ENCODE measurements around the gene HMGCR. TPM values are rescaled to one million over a fixed set of nuclear protein-coding genes. Genes with fewer than 3 reads are reported as not detected.

HMGCR gene
- total and polyA plus RNA-seq, 9 of the 15 experiments (the other 6 are each of a cell fraction or from before 2014, with no cell fraction given) = 29.5 to 155 (median 61.5) TPM

- FAIRE-seq = no peak
- peaks cover 37% of the 10 kb centered on the region; the same call in 2 of the 3 replicates for H3K36me3 ChIP-seq (ENCODE audit: control insufficient read depth, insufficient read depth, low read length)
Observed at GRCh38 chr5:75375414-75375813, 38.4 kb downstream of the HMGCR start.

More at GRCh38 chr5:75375414-75375813, 38.4 kb downstream of the HMGCR start:
- WGBS (ENCODE audit: insufficient coverage, low coverage, missing lambda C conversion rate) = 86% methylated on average over 4 of the region's 4 CpGs
- no peaks in the 10 kb centered on the region for H3K27me3 ChIP-seq (ENCODE audit: control insufficient read depth in 2 of 2, insufficient read depth in 2 of 2, low read length in 2 of 2)
- no TSS peak for BruUV-seq (replicated peaks)
- in situ Hi-C loops (cut with MboI) (no loop called here), intact Hi-C loops (cut with micrococcal nuclease) (no loop called here)
- no peak overlapping the region for H3K9ac ChIP-seq (ENCODE audit: insufficient read depth in 1 of 2, low read depth in 2 of 2, low read length in 2 of 2)
- H3K4me2 ChIP-seq (ENCODE audit: insufficient read depth, low read length) = no peak overlapping the region
- POLR2A ChIA-PET = interaction anchor here (0.7 to 1.9 kb wide), 3 partner anchors 9 to 619 kb away, joined by 3 to 15 read pairs (median 3); no protein-coding TSS in a partner anchor
- TF ChIP-seq ZNF174 (CRISPR knock-in tag; IDR thresholded peaks at IDR 0.05) = no peak
- no peak for TF ChIP-seq SIN3B (IDR thresholded peaks at IDR 0.05; ENCODE audit: low read depth)
- TF ChIP-seq, protein P1, sequence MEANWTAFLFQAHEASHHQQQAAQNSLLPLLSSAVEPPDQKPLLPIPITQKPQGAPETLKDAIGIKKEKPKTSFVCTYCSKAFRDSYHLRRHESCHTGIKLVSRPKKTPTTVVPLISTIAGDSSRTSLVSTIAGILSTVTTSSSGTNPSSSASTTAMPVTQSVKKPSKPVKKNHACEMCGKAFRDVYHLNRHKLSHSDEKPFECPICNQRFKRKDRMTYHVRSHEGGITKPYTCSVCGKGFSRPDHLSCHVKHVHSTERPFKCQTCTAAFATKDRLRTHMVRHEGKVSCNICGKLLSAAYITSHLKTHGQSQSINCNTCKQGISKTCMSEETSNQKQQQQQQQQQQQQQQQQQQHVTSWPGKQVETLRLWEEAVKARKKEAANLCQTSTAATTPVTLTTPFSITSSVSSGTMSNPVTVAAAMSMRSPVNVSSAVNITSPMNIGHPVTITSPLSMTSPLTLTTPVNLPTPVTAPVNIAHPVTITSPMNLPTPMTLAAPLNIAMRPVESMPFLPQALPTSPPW (CRISPR knock-in tag; IDR thresholded peaks at IDR 0.05) = no peak
- TF ChIP-seq MAFG (tag; conservative IDR thresholded peaks at IDR 0.05) = no peak
- no peak for TF ChIP-seq MYBL2 (IDR thresholded peaks at IDR 0.05; ENCODE audit: low read depth)
- TF ChIP-seq MYBL2 (CRISPR knock-in tag; IDR thresholded peaks at IDR 0.05; ENCODE audit: borderline replicate concordance) = no peak
- no peak for TF ChIP-seq HOXB6 (CRISPR knock-in tag; IDR thresholded peaks at IDR 0.05; ENCODE audit: borderline replicate concordance)
- TF ChIP-seq SMARCE1 (IDR thresholded peaks at IDR 0.05) = no peak
- no peak for TF ChIP-seq MYC (IDR thresholded peaks at IDR 0.05; ENCODE audit: low read depth, low read length)
- TF ChIP-seq MYC (CRISPR knock-in tag; IDR thresholded peaks at IDR 0.05; ENCODE audit: borderline replicate concordance, low read depth) = no peak
- TF ChIP-seq CXXC5 (CRISPR knock-in tag; IDR thresholded peaks at IDR 0.05) = no peak
- no peak for TF ChIP-seq ZNF79 (CRISPR knock-in tag; IDR thresholded peaks at IDR 0.05; ENCODE audit: low read depth)
- DNase-seq (ENCODE audit: extremely low read depth in 1 of 4, low spot score in 3 of 4) (no peak), ATAC-seq (no peak)
- H3K9me3 ChIP-seq (replicated peaks; ENCODE audit: control insufficient read depth, insufficient read depth, low read depth, low read length) = no peaks in the 10 kb centered on the region
- CTCF ChIA-PET (ENCODE audit: low intra/inter-chr PET ratio) = no interaction called here
- H2AFZ ChIP-seq (ENCODE audit: low read depth, low read length) = no peak overlapping the region
- no peak overlapping the region for H3K27ac ChIP-seq (ENCODE audit: extremely low read depth, low read depth, low read length)
- H4K20me1 ChIP-seq (replicated peaks; ENCODE audit: control insufficient read depth, insufficient read depth, low read length) = no peaks in the 10 kb centered on the region
- H3K9me1 ChIP-seq (ENCODE audit: control insufficient read depth, insufficient read depth, low read length) = no peaks in the 10 kb centered on the region
- no peaks in the 10 kb centered on the region for H3K4me1 ChIP-seq (replicated peaks in 1 of 2; ENCODE audit: control insufficient read depth in 2 of 2, insufficient read depth in 2 of 2, low read length in 2 of 2)
- no peaks in the 10 kb centered on the region for H3K79me2 ChIP-seq (ENCODE audit: control insufficient read depth, insufficient read depth, low read length)
- no peak overlapping the region for H3K4me3 ChIP-seq

Data from K562 (cell line).